GM12878 (cell line): ENCODE measurements around the gene DNAJC6. TPM values are rescaled to one million over a fixed set of nuclear protein-coding genes. Genes with fewer than 3 reads are reported as not detected.

Experiments used
- ATAC-seq: fragments of 200-7000 bp; cut with Tn5 transposase; 3 replicates; pipeline ENCODE4 v1.9.1; 2020; ENCODE audit warnings: mild to moderate bottlenecking, moderate library complexity
- BruUV-seq: library from RNA; stranded (reverse); fragments of 400-500 nt; replicated peaks from 2 replicates; lab custom pipeline; 2021; lab: Mats Ljungman, UMichigan
- CTCF ChIA-PET: fragments of 300-600 bp; sonication (Branson Sonifier 250); formaldehyde crosslinking; extraction: SDS; loops from one replicate; lab custom pipeline; 2021; ENCODE audit warnings: inconsistent platforms; lab: Yijun Ruan, JAX
- POLR2A ChIA-PET: fragments of 350-600 bp; formaldehyde crosslinking; extraction: SDS; loops from one replicate; lab custom pipeline; 2021; ENCODE audit warnings: inconsistent platforms; lab: Charles Lee
- RAD21 ChIA-PET: fragments of 300-600 bp; sonication (Branson Sonifier 250); formaldehyde crosslinking; loops from one replicate; lab custom pipeline; 2023; ENCODE audit warnings: antibody characterized with exemption; ENCODE audit not compliant: unreplicated experiment; lab: Charles Lee
- SMC1A ChIA-PET: fragments of 300-600 bp; sonication (Branson Sonifier 250); formaldehyde crosslinking; loops from one replicate; lab custom pipeline; 2023; ENCODE audit not compliant: unreplicated experiment, uncharacterized antibody; lab: Charles Lee
- DNase-seq: peaks from one replicate; pipeline ENCODE4 v3.0.0-alpha.2; 2011; ENCODE audit warnings: low read depth, low spot score
- FAIRE-seq: peaks from 3 replicates; lab custom pipeline; 2011; peaks lifted over from hg19 to GRCh38; lab: Jason Lieb, UNC
- H2AFZ ChIP-seq: 2 replicates; pipeline ENCODE4 v1.6.0; 2011; ENCODE audit warnings: low read depth, low read length, control low read depth; ENCODE audit not compliant: control insufficient read depth
- H3K27ac ChIP-seq: 2 replicates; pipeline ENCODE4 v1.5.1; 2011; ENCODE audit warnings: control low read depth; ENCODE audit not compliant: control insufficient read depth, insufficient read depth
- H3K27me3 ChIP-seq, 2 experiments: replicated peaks in 1 of 2; 2 replicates each; pipeline versions ENCODE4 v1.6.0 to v1.6.1; 2011; ENCODE audit warnings: low read length in 1 of 2; ENCODE audit not compliant: control insufficient read depth in 2 of 2, insufficient read depth in 2 of 2
- H3K36me3 ChIP-seq, 2 experiments: 2 replicates each; pipeline ENCODE4 v1.5.1; 2011; ENCODE audit warnings: low read length in 1 of 2; ENCODE audit not compliant: control insufficient read depth in 2 of 2, insufficient read depth in 2 of 2
- H3K4me1 ChIP-seq: 2 replicates; pipeline ENCODE4 v1.6.1; 2011; ENCODE audit warnings: mild to moderate bottlenecking, low read length, moderate library complexity, mixed read lengths; ENCODE audit not compliant: control insufficient read depth, insufficient read depth
- H3K4me2 ChIP-seq: 2 replicates; pipeline ENCODE4 v1.6.0; 2011; ENCODE audit warnings: control low read depth; ENCODE audit not compliant: control insufficient read depth, insufficient read depth
- H3K4me3 ChIP-seq: fragments of 200-600 bp; sonication (generic); 2 replicates; pipeline ENCODE4 v1.5.1; 2016
- H3K79me2 ChIP-seq: 2 replicates; pipeline ENCODE4 v1.6.0; 2011; ENCODE audit warnings: low read length; ENCODE audit not compliant: control insufficient read depth, insufficient read depth
- H3K9ac ChIP-seq: 2 replicates; pipeline ENCODE4 v1.8.0; 2011; ENCODE audit warnings: low read length, control low read depth, mixed read lengths; ENCODE audit not compliant: control insufficient read depth, insufficient read depth
- H3K9me3 ChIP-seq: replicated peaks from 3 replicates; pipeline ENCODE4 v1.5.1; 2011; ENCODE audit warnings: mild to moderate bottlenecking, low read length; ENCODE audit not compliant: control insufficient read depth, insufficient read depth
- H4K20me1 ChIP-seq: 2 replicates; pipeline ENCODE4 v1.6.0; 2011; ENCODE audit not compliant: control insufficient read depth, insufficient read depth
- BACH1 ChIP-seq: fragments of 450-650 bp; IDR thresholded peaks from 2 replicates; pipeline ENCODE4 v1.6.1; 2017; ENCODE audit warnings: mild to moderate bottlenecking, borderline replicate concordance
- CREB1 ChIP-seq: IDR thresholded peaks from 2 replicates; pipeline ENCODE4 v1.6.1; 2012; ENCODE audit warnings: low read depth, mild to moderate bottlenecking, inconsistent platforms
- CTCF ChIP-seq, 3 experiments: IDR thresholded peaks in 2 of 3; conservative IDR thresholded peaks in 1 of 3; 2 replicates each; pipeline ENCODE4 v1.5.1; 2011; ENCODE audit warnings: low read depth in 3 of 3, low read length in 3 of 3, mild to moderate bottlenecking in 3 of 3, control low read depth in 2 of 3, moderate library complexity in 2 of 3, inconsistent platforms in 1 of 3, mixed read lengths in 1 of 3; ENCODE audit not compliant: control insufficient read depth in 2 of 3, insufficient read depth in 1 of 3; ENCODE audit errors: extremely low read depth in 1 of 3
- HDGF ChIP-seq: fragments of 450-650 bp; IDR thresholded peaks from 2 replicates; pipeline ENCODE4 v1.6.1; 2016; ENCODE audit warnings: antibody characterized with exemption
- NFYA ChIP-seq: IDR thresholded peaks from 2 replicates; pipeline ENCODE4 v1.6.1; 2011; ENCODE audit warnings: low read depth, mild to moderate bottlenecking, low read length, improper control_type of control experiment, borderline replicate concordance
- PKNOX1 ChIP-seq: fragments of 450-650 bp; IDR thresholded peaks from 2 replicates; pipeline ENCODE4 v1.6.1; 2016; ENCODE audit warnings: mild to moderate bottlenecking
- RAD21 ChIP-seq: IDR thresholded peaks from 2 replicates; pipeline ENCODE4 v1.6.1; 2011; ENCODE audit warnings: mild to moderate bottlenecking, low read depth, low read length, moderate library complexity; ENCODE audit not compliant: insufficient read depth
- RELB ChIP-seq: fragments of 450-650 bp; IDR thresholded peaks from 2 replicates; pipeline ENCODE4 v1.6.1; 2017; ENCODE audit warnings: low read depth, mild to moderate bottlenecking, moderate library complexity
- SMC3 ChIP-seq: IDR thresholded peaks from 2 replicates; pipeline ENCODE4 v1.6.1; 2011; ENCODE audit warnings: low read length, improper control_type of control experiment, borderline replicate concordance
- STAT3 ChIP-seq: IDR thresholded peaks from 2 replicates; pipeline ENCODE4 v1.6.1; 2011; ENCODE audit warnings: low read depth, low read length, improper control_type of control experiment
- TARDBP ChIP-seq: IDR thresholded peaks from 2 replicates; pipeline ENCODE4 v1.6.1; 2016; ENCODE audit warnings: borderline replicate concordance
- TBL1XR1 ChIP-seq: IDR thresholded peaks from 2 replicates; pipeline ENCODE4 v1.6.1; 2012; ENCODE audit warnings: low read depth, low read length, improper control_type of control experiment
- YY1 ChIP-seq: IDR thresholded peaks from 2 replicates; pipeline ENCODE4 v1.6.1; 2011; ENCODE audit warnings: low read depth, mild to moderate bottlenecking, low read length
- ZBTB4 ChIP-seq: fragments of 450-650 bp; formaldehyde crosslinking; IDR thresholded peaks from 2 replicates; pipeline ENCODE4 v1.4.0; 2022; ENCODE audit warnings: mild to moderate bottlenecking, moderate library complexity
- WGBS: methylation state at CpG from one replicate; pipeline ENCODE4 v1.1.6; 2016; ENCODE audit warnings: low lambda C conversion rate; ENCODE audit not compliant: insufficient replicate concordance, insufficient coverage; ENCODE audit errors: missing lambda C conversion rate; 5-methylcytosine and 5-hydroxymethylcytosine counted together
- in situ Hi-C: fragments of 300-500 bp; cut with MboI; formaldehyde crosslinking; loops from 9 replicates; pipeline ENCODE4 v1.14.3; 2018; ENCODE audit warnings: mixed read lengths
- intact Hi-C: fragments of 100-400 bp; cut with micrococcal nuclease; formaldehyde crosslinking; loops from one replicate; pipeline ENCODE4 v1.14.2; 2022; ENCODE audit not compliant: unreplicated experiment
- polyA plus RNA-seq, 11 experiments: library from polyadenylated mRNA; depleted of rRNA in 4 of 11; unstranded in 6 of 11; stranded (reverse) in 5 of 11; fragments of >200 nt; fragmentation: Nextera tagmentation in 4 of 11; fragmentation: Illumina TruSeq in 1 of 11; extraction: Ambion mirVana in 4 of 11; extraction: Trizol in 1 of 11; gene quantifications; 1 replicate in 1 of 11; 2 replicates in 10 of 11; pipeline versions ENCODE4 v1.2.1 to v1.2.3, GENCODE V29; 2011 to 2016; ENCODE audit warnings: inconsistent platforms in 2 of 11, missing spikeins in 2 of 11, low read depth in 1 of 11
- total RNA-seq, 4 experiments: library from RNA; depleted of rRNA in 3 of 4; stranded (reverse); fragments of >200 nt in 3 of 4; fragmentation: Illumina TruSeq in 1 of 4; extraction: Trizol in 1 of 4; gene quantifications; 2 replicates each; pipeline versions ENCODE4 v1.2.1 to v1.2.3, GENCODE V29; 2013 to 2021

The DNAJC6 gene
- total and polyA plus RNA-seq, 10 of the 15 experiments (the other 5 are each of a cell fraction or from before 2014, with no cell fraction given): 0.08 to 4.3 (median 2.7) TPM

- no peak for TF ChIP-seq HDGF
Observed at GRCh38 chr1:65429806-65430205, 120.5 kb downstream of the DNAJC6 start (continued).

- Histone ChIP-seq H3K4me1 (no peaks in the 10 kb centered on the region), H3K4me3 (no peak overlapping the region), H3K27ac (no peak overlapping the region), H3K9ac (no peak overlapping the region), H2AFZ (no peak overlapping the region), H3K9me3 (no peaks in the 10 kb centered on the region), H3K4me2 (no peak overlapping the region), H4K20me1 (no peaks in the 10 kb centered on the region), H3K79me2 (no peaks in the 10 kb centered on the region), H3K36me3 (peaks cover under 1 to 18% of the 10 kb centered on the region in 2 experiments; a peak in 3 of 4 replicates), H3K27me3 (no peaks in the 10 kb centered on the region)
- ATAC-seq (peak; percentile 73), DNase-seq (no peak), FAIRE-seq (peak; percentile 13)
- no TSS peak for BruUV-seq
- ChIA-PET SMC1A (interaction anchor here (0.6 to 2.4 kb wide), 7 partner anchors 8 to 257 kb away, joined by 3 to 13 read pairs (median 3); no protein-coding TSS in a partner anchor), POLR2A (no interaction called here), RAD21 (interaction anchor here (1.3 to 2.1 kb wide), 3 partner anchors 11 to 256 kb away, joined by 4 to 6 read pairs (median 4); partner anchors contain the start of genes LEPR and LEPROT), CTCF (interaction anchor here (0.7 to 4.8 kb wide), 16 partner anchors 8 to 1015 kb away, joined by 3 to 41 read pairs (median 5); partner anchors contain the start of genes LEPR and LEPROT)
- in situ Hi-C loops: no loop called here
- 56% methylated on average over 1 of the region's 1 CpG for WGBS
- intact Hi-C loops: loop anchor here (1.0 to 10.0 kb wide), 2 partner anchors 196 to 256 kb away; no protein-coding TSS in a partner anchor
- TF ChIP-seq BACH1 (no peak), TARDBP (no peak), CTCF (IDR thresholded peaks at IDR 0.05 in 2 of 3, conservative IDR thresholded peaks at IDR 0.05 in 1 of 3; ENCODE audit: control insufficient read depth in 2 of 3, extremely low read depth in 1 of 3, insufficient read depth in 1 of 3, low read depth in 3 of 3, low read length in 3 of 3) (peak; percentile 51 to 59 (median 53)), PKNOX1 (no peak), ZBTB4 (CRISPR knock-in tag) (no peak), RELB (no peak), YY1 (no peak), TBL1XR1 (no peak), SMC3 (peak; percentile 41; the same call in 1 of the 2 replicates), CREB1 (no peak), STAT3 (no peak), RAD21 (peak; percentile 52), NFYA (no peak)
Observed at GRCh38 chr1:65431111-65431705, 121.9 kb downstream of the DNAJC6 start.
